HCT116 (cell line): ENCODE data around the gene GCN1. TPM values are rescaled to one million over a fixed set of nuclear protein-coding genes. Genes with fewer than 3 reads are reported as not detected.

Experiments used
- ATAC-seq: fragments of 200-7000 bp; cut with Tn5 transposase; 2 replicates; pipeline ENCODE4 v1.9.1; 2020; ENCODE audit warnings: mild to moderate bottlenecking, moderate library complexity
- BruUV-seq: library from RNA; stranded (reverse); fragments of 400-500 nt; replicated peaks from 2 replicates; lab custom pipeline; 2021; lab: Mats Ljungman, UMichigan
- CTCF ChIA-PET: fragments of 300-600 bp; sonication (Branson Sonifier 250); formaldehyde crosslinking; loops from one replicate; lab custom pipeline; 2021; ENCODE audit warnings: antibody characterized with exemption; lab: Charles Lee
- POLR2A ChIA-PET: fragments of 300-600, 350-600 bp; sonication (Branson Sonifier 250); formaldehyde crosslinking; loops from one replicate; lab custom pipeline; 2021; ENCODE audit warnings: antibody characterized with exemption; lab: Charles Lee
- RAD21 ChIA-PET, 2 experiments: fragments of 300-600 bp; sonication (Branson Sonifier 250); formaldehyde crosslinking; loops; one replicate each; lab custom pipeline; 2023; ENCODE audit warnings: low total read pairs in 2 of 2; ENCODE audit not compliant: uncharacterized antibody in 2 of 2, unreplicated experiment in 2 of 2, low non-redundant PET in 1 of 2; lab: Charles Lee
- DNase-seq: peaks from one replicate; pipeline ENCODE4 v3.0.0-alpha.2; 2010; ENCODE audit warnings: low read depth, low spot score
- H2AFZ ChIP-seq: fragments of 200-600 bp; shearing (Covaris generic), sonication (generic); 2 replicates; pipeline ENCODE4 v1.6.1; 2017; ENCODE audit warnings: low read depth, mixed run types, mixed read lengths, antibody characterized with exemption, low read length; ENCODE audit not compliant: poor library complexity, severe bottlenecking
- H3K27ac ChIP-seq: 2 replicates; pipeline ENCODE4 v1.5.1; 2012; ENCODE audit warnings: low read depth, low read length
- H3K27me3 ChIP-seq: fragments of 200-600 bp; sonication (generic); 2 replicates; pipeline ENCODE4 v1.6.1; 2016; ENCODE audit warnings: mixed run types, low read length, mixed read lengths; ENCODE audit not compliant: insufficient read depth
- H3K36me3 ChIP-seq, 2 experiments: fragments of 200-500 bp in 1 of 2; fragments of 200-600 bp in 1 of 2; sonication (Bioruptor generic) in 1 of 2; sonication (generic) in 1 of 2; 2 replicates each; pipeline versions ENCODE4 v1.5.1 to v1.6.1; 2014 to 2016; ENCODE audit warnings: low read length in 2 of 2, inconsistent platforms in 1 of 2, mixed read lengths in 1 of 2, mixed run types in 1 of 2; ENCODE audit not compliant: insufficient read depth in 2 of 2, control insufficient read depth in 1 of 2
- H3K4me1 ChIP-seq, 2 experiments: fragments of 200-600 bp in 1 of 2; sonication (generic) in 1 of 2; 2 replicates each; pipeline versions ENCODE4 v1.5.1 to v1.6.1; 2012 to 2017; ENCODE audit warnings: low read length in 2 of 2, inconsistent platforms in 1 of 2, mild to moderate bottlenecking in 1 of 2, mixed read lengths in 1 of 2, mixed run types in 1 of 2, moderate library complexity in 1 of 2; ENCODE audit not compliant: insufficient read depth in 2 of 2, control insufficient read depth in 1 of 2
- H3K4me2 ChIP-seq: fragments of 200-600 bp; sonication (generic); 2 replicates; pipeline ENCODE4 v1.6.1; 2017; ENCODE audit warnings: mixed run types, low read length, mixed read lengths
- H3K4me3 ChIP-seq, 2 experiments: fragments of 200-600 bp in 1 of 2; sonication (generic) in 1 of 2; replicated peaks in 1 of 2; 2 replicates each; pipeline ENCODE4 v1.5.1; 2011 to 2016; ENCODE audit warnings: low read length in 2 of 2, control low read depth in 1 of 2, low read depth in 1 of 2, mild to moderate bottlenecking in 1 of 2, mixed read lengths in 1 of 2, mixed run types in 1 of 2
- H3K79me2 ChIP-seq: fragments of 200-600 bp; sonication (generic); 2 replicates; pipeline ENCODE4 v1.6.1; 2017; ENCODE audit warnings: mild to moderate bottlenecking, mixed run types, low read length, moderate library complexity, mixed read lengths; ENCODE audit not compliant: insufficient read depth
- H3K9ac ChIP-seq: fragments of 200-600 bp; sonication (generic); 2 replicates; pipeline ENCODE4 v1.6.1; 2016; ENCODE audit warnings: low read length, mixed read lengths
- H3K9me2 ChIP-seq: fragments of 200-600 bp; sonication (generic), shearing (Covaris generic); 2 replicates; pipeline ENCODE4 v1.6.1; 2017; ENCODE audit warnings: mixed run types, mild to moderate bottlenecking, moderate library complexity; ENCODE audit not compliant: insufficient read depth
- H3K9me3 ChIP-seq, 2 experiments: fragments of 200-500 bp in 1 of 2; fragments of 200-600 bp in 1 of 2; sonication (Bioruptor generic) in 1 of 2; sonication (generic) in 1 of 2; 2 replicates each; pipeline ENCODE4 v1.6.1; 2014 to 2017; ENCODE audit warnings: low read length in 2 of 2, mixed read lengths in 2 of 2, inconsistent platforms in 1 of 2, low read depth in 1 of 2, mild to moderate bottlenecking in 1 of 2, mixed run types in 1 of 2, moderate library complexity in 1 of 2; ENCODE audit not compliant: control insufficient read depth in 1 of 2, insufficient read depth in 1 of 2
- H4K20me1 ChIP-seq: fragments of 200-600 bp; sonication (generic), shearing (Covaris generic); 2 replicates; pipeline ENCODE4 v1.6.1; 2017; ENCODE audit warnings: mixed run types, mild to moderate bottlenecking, moderate library complexity; ENCODE audit not compliant: insufficient read depth
- ATF3 ChIP-seq: IDR thresholded peaks from 2 replicates; pipeline ENCODE4 v1.6.1; 2012
- CBX3 ChIP-seq: IDR thresholded peaks from 2 replicates; pipeline ENCODE4 v1.6.1; 2012; ENCODE audit warnings: low read depth
- CEBPB ChIP-seq: IDR thresholded peaks from 2 replicates; pipeline ENCODE4 v1.6.1; 2012; ENCODE audit warnings: low read depth
- EGR1 ChIP-seq: IDR thresholded peaks from 2 replicates; pipeline ENCODE4 v1.6.1; 2012; ENCODE audit warnings: low read depth
- ELF1 ChIP-seq: IDR thresholded peaks from 2 replicates; pipeline ENCODE4 v1.6.1; 2012; ENCODE audit warnings: low read depth, borderline replicate concordance
- FOSL1 ChIP-seq: IDR thresholded peaks from 2 replicates; pipeline ENCODE4 v1.6.1; 2012; ENCODE audit warnings: low read depth
- JUND ChIP-seq: IDR thresholded peaks from 2 replicates; pipeline ENCODE4 v1.6.1; 2012
- MAX ChIP-seq: IDR thresholded peaks from 2 replicates; pipeline ENCODE4 v1.6.1; 2012
- POLR2A ChIP-seq: IDR thresholded peaks from 2 replicates; pipeline ENCODE4 v1.7.0; 2011; ENCODE audit warnings: borderline replicate concordance; ENCODE audit not compliant: insufficient read depth, insufficient read length; ENCODE audit errors: extremely low read depth
- POLR2AphosphoS5 ChIP-seq: IDR thresholded peaks from 2 replicates; pipeline ENCODE4 v1.6.1; 2011; ENCODE audit warnings: mild to moderate bottlenecking, low read depth, low read length, moderate library complexity
- RAD21 ChIP-seq: IDR thresholded peaks from 2 replicates; pipeline ENCODE4 v1.6.1; 2012; ENCODE audit warnings: low read depth, mild to moderate bottlenecking
- SIN3A ChIP-seq: IDR thresholded peaks from 2 replicates; pipeline ENCODE4 v1.6.1; 2012; ENCODE audit warnings: low read depth
- SP1 ChIP-seq: IDR thresholded peaks from 2 replicates; pipeline ENCODE4 v1.6.1; 2012; ENCODE audit warnings: low read depth
- SRF ChIP-seq: IDR thresholded peaks from 2 replicates; pipeline ENCODE4 v1.6.1; 2012; ENCODE audit warnings: low read depth
- TCF7L2 ChIP-seq: IDR thresholded peaks from 2 replicates; pipeline ENCODE4 v1.7.0; 2011; ENCODE audit warnings: borderline replicate concordance, inconsistent platforms; ENCODE audit not compliant: insufficient read depth, insufficient read length; ENCODE audit errors: extremely low read depth
- ZFX ChIP-seq: fragments of 450-650 bp; IDR thresholded peaks from 2 replicates; pipeline ENCODE4 v1.6.1; 2017
- ZNF274 ChIP-seq: fragments of 200-500 bp; sonication (Bioruptor generic); IDR thresholded peaks from 2 replicates; pipeline ENCODE4 v1.6.1; 2014; ENCODE audit warnings: mild to moderate bottlenecking, low read depth, low read length, inconsistent platforms
- intact Hi-C: fragments of 100-400 bp; cut with micrococcal nuclease; formaldehyde crosslinking; loops from 2 replicates; pipeline ENCODE4 v1.10.0; 2022
- total RNA-seq: library from RNA; stranded (reverse); gene quantifications from one replicate; pipeline ENCODE4 v1.2.1, GENCODE V29; 2021; ENCODE audit not compliant: unreplicated experiment
- TF ChIP-seq, protein P1 (sequence below), 3 experiments: fragments of 200-600 bp in 1 of 3; sonication (generic) in 1 of 3; IDR thresholded peaks in 2 of 3; conservative IDR thresholded peaks in 1 of 3; 2 replicates each; pipeline ENCODE4 v1.5.1; 2012 to 2017; ENCODE audit warnings: low read depth in 2 of 3, low read length in 2 of 3, antibody characterized with exemption in 1 of 3, borderline replicate concordance in 1 of 3, control low read depth in 1 of 3, mild to moderate bottlenecking in 1 of 3, mixed read lengths in 1 of 3, mixed run types in 1 of 3, moderate library complexity in 1 of 3; ENCODE audit not compliant: insufficient read depth in 1 of 3

GCN1 gene
- total RNA-seq, 1 experiment from 2014 or later: 184 TPM

GRCh38 chr12:120119271-120119973 lies 75.1 kb downstream of the GCN1 start (continued):
- TF ChIP-seq, protein P1, sequence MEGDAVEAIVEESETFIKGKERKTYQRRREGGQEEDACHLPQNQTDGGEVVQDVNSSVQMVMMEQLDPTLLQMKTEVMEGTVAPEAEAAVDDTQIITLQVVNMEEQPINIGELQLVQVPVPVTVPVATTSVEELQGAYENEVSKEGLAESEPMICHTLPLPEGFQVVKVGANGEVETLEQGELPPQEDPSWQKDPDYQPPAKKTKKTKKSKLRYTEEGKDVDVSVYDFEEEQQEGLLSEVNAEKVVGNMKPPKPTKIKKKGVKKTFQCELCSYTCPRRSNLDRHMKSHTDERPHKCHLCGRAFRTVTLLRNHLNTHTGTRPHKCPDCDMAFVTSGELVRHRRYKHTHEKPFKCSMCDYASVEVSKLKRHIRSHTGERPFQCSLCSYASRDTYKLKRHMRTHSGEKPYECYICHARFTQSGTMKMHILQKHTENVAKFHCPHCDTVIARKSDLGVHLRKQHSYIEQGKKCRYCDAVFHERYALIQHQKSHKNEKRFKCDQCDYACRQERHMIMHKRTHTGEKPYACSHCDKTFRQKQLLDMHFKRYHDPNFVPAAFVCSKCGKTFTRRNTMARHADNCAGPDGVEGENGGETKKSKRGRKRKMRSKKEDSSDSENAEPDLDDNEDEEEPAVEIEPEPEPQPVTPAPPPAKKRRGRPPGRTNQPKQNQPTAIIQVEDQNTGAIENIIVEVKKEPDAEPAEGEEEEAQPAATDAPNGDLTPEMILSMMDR (IDR thresholded peaks at IDR 0.05 in 2 of 3, conservative IDR thresholded peaks at IDR 0.05 in 1 of 3; ENCODE audit: borderline replicate concordance in 1 of 3, insufficient read depth in 1 of 3, low read depth in 2 of 3, low read length in 2 of 3): no peak
- TF ChIP-seq CEBPB: no peak
- no peak for TF ChIP-seq SIN3A
- no peak for TF ChIP-seq ELF1
- TF ChIP-seq, all 23 proteins: peak for 0

GRCh38 chr12:120118321-120119061 lies 76.0 kb downstream of the GCN1 start:
- ChIA-PET CTCF (no interaction called here), POLR2A (interaction anchor here (0.7 to 2.3 kb wide), 3 partner anchors 7 to 83 kb away, joined by 3 to 22 read pairs (median 6); partner anchors contain the start of gene RPLP0), RAD21 (no interaction called here)
- H3K36me3 ChIP-seq: peaks cover 4 to 15% of the 10 kb centered on the region in 2 experiments; a peak in 2 of 4 replicates
- H2AFZ ChIP-seq: no peak overlapping the region
- H3K4me2 ChIP-seq: peak overlapping the region; percentile 96
- peak overlapping the region; percentile 70; the same call in 1 of the 2 replicates for H3K27ac ChIP-seq
- intact Hi-C loops: loop anchor here (5.0 kb wide), 1 partner anchor 64 kb away; no protein-coding TSS in a partner anchor
- H3K9me2 ChIP-seq: no peaks in the 10 kb centered on the region
- BruUV-seq: no TSS peak
- peak overlapping the region; percentile 60 to 65 for H3K4me3 ChIP-seq
- H4K20me1 ChIP-seq: no peaks in the 10 kb centered on the region
- peaks cover 44% of the 10 kb centered on the region for H3K79me2 ChIP-seq
- ATAC-seq (no peak), DNase-seq (no peak)
- peaks cover 17 to 27% of the 10 kb centered on the region in 2 experiments for H3K4me1 ChIP-seq
- H3K27me3 ChIP-seq: no peaks in the 10 kb centered on the region
- no peaks in the 10 kb centered on the region for H3K9me3 ChIP-seq
- H3K9ac ChIP-seq: peak overlapping the region; percentile 75
- TF ChIP-seq ZFX: no peak
- no peak for TF ChIP-seq ZNF274
- TF ChIP-seq CBX3: no peak
- no peak for TF ChIP-seq EGR1
- TF ChIP-seq POLR2A: no peak
- no peak for TF ChIP-seq ATF3
- TF ChIP-seq ELF1: no peak
- no peak for TF ChIP-seq SP1
- TF ChIP-seq RAD21: no peak
- TF ChIP-seq FOSL1: no peak
- TF ChIP-seq CEBPB: no peak
- TF ChIP-seq TCF7L2: no peak
- no peak for TF ChIP-seq MAX
- no peak for TF ChIP-seq JUND
- no peak for TF ChIP-seq POLR2AphosphoS5
- TF ChIP-seq, protein P1 (IDR thresholded peaks at IDR 0.05 in 2 of 3, conservative IDR thresholded peaks at IDR 0.05 in 1 of 3; ENCODE audit: borderline replicate concordance in 1 of 3, insufficient read depth in 1 of 3, low read depth in 2 of 3, low read length in 2 of 3): no peak
- TF ChIP-seq SRF: no peak
